ENCODE data around the gene ST6GALNAC6.

ST6GALNAC6 gene

GRCh38 chr9:127899128-127899943, at the start of gene ST6GALNAC6:
TSS of gene ST6GALNAC6 (minus strand) at chr9:127899603. CDS start at chr9:127897981, 1,622 bp downstream.
- peak; percentile 85 for DNase-seq

- DNase-seq = no peak
Measured at GRCh38 chr9:127947841-127948710, 48.7 kb upstream of the ST6GALNAC6 start.

- DNase-seq = no peak
Measured at GRCh38 chr9:127946728-127947127, 47.3 kb upstream of the ST6GALNAC6 start.

- no peak for DNase-seq
Measured at GRCh38 chr9:127945942-127946341, 46.5 kb upstream of the ST6GALNAC6 start.

- DNase-seq = no peak
Measured at GRCh38 chr9:127945338-127945737, 45.9 kb upstream of the ST6GALNAC6 start.

- no peak for DNase-seq
Measured at GRCh38 chr9:127944586-127945218, 45.3 kb upstream of the ST6GALNAC6 start.

GRCh38 chr9:127943731-127944144, 44.3 kb upstream of the ST6GALNAC6 start:
- DNase-seq = peak; percentile 82

- DNase-seq = no peak
Measured at GRCh38 chr9:127943011-127943662, 43.7 kb upstream of the ST6GALNAC6 start.

- peak; percentile 69 for DNase-seq
Measured at GRCh38 chr9:127942216-127943010, 43.0 kb upstream of the ST6GALNAC6 start.

- no peak for DNase-seq
Measured at GRCh38 chr9:127941961-127942215, 42.5 kb upstream of the ST6GALNAC6 start.

- no peak for DNase-seq
Measured at GRCh38 chr9:127941062-127941960, 41.9 kb upstream of the ST6GALNAC6 start.

GRCh38 chr9:127940593-127940992, 41.2 kb upstream of the ST6GALNAC6 start:
- DNase-seq = no peak

GRCh38 chr9:127938298-127938690, 38.9 kb upstream of the ST6GALNAC6 start:
- peak; percentile 67 for DNase-seq

GRCh38 chr9:127937388-127938297, 38.2 kb upstream of the ST6GALNAC6 start, which contains the start of gene DPM2:
TSS of gene DPM2 (minus strand) at chr9:127937854. CDS start at chr9:127937820, 34 bp downstream.
- peak; percentile 93 for DNase-seq

- DNase-seq = no peak
Measured at GRCh38 chr9:127937056-127937387, 37.6 kb upstream of the ST6GALNAC6 start.

- no peak for DNase-seq
Measured at GRCh38 chr9:127936347-127936852, 37.0 kb upstream of the ST6GALNAC6 start.

GRCh38 chr9:127935765-127936221, 36.4 kb upstream of the ST6GALNAC6 start:
- DNase-seq = no peak

GRCh38 chr9:127934986-127935385, 35.6 kb upstream of the ST6GALNAC6 start:
- no peak for DNase-seq

- no peak for DNase-seq
Measured at GRCh38 chr9:127934248-127934647, 34.8 kb upstream of the ST6GALNAC6 start.

Measured in right hindlimb (tissue), 1 donor.